K562 (cell line): ENCODE results near the gene NARF.
"Not testable (repeated sequence)": the region's sequence is repeated elsewhere in the genome, so short reads cannot be mapped to it uniquely, and the experiment has no call there.

Source experiments
- CHD1 ChIP-seq: fragments of 200-600 bp; sonication (generic); IDR thresholded peaks from one replicate; pipeline ENCODE4 v1.6.1; 2012; ENCODE audit warnings: mild to moderate bottlenecking, moderate library complexity, low read length, inconsistent platforms
- CREB1 ChIP-seq, 2 experiments: sonication (generic) in 1 of 2; formaldehyde crosslinking in 1 of 2; IDR thresholded peaks; 2 replicates each; pipeline versions ENCODE4 v1.6.1 to v1.8.0; 2012 to 2022; ENCODE audit warnings: inconsistent platforms in 1 of 2, mild to moderate bottlenecking in 1 of 2, missing genetic modification reagents in 1 of 2, moderate library complexity in 1 of 2
- GABPA ChIP-seq: fragments of 200-800 bp; sonication (Bioruptor generic); conservative IDR thresholded peaks from 2 replicates; pipeline ENCODE4 v1.6.1; 2016; ENCODE audit warnings: low read depth, missing genetic modification characterization, missing compliant biosample characterization
- JUND ChIP-seq, 2 experiments: IDR thresholded peaks; 2 replicates in 1 of 2; 3 replicates in 1 of 2; pipeline ENCODE4 v1.6.1; 2011; ENCODE audit warnings: borderline replicate concordance in 2 of 2, low read depth in 2 of 2, low read length in 2 of 2, improper control_type of control experiment in 1 of 2, missing biosample characterization in 1 of 2, missing genetic modification characterization in 1 of 2, missing genetic modification reagents in 1 of 2
- KLF16 ChIP-seq: IDR thresholded peaks from 2 replicates; pipeline ENCODE4 v1.6.1; 2016; ENCODE audit warnings: antibody characterized with exemption
- SP1 ChIP-seq: sonication (generic); formaldehyde crosslinking; IDR thresholded peaks from 2 replicates; pipeline ENCODE4 v1.8.1; 2022; ENCODE audit warnings: mild to moderate bottlenecking, missing genetic modification reagents
- TBL1XR1 ChIP-seq, 2 experiments: IDR thresholded peaks; 2 replicates each; pipeline ENCODE4 v1.6.1; 2012; ENCODE audit warnings: improper control_type of control experiment in 2 of 2, low read length in 2 of 2, mild to moderate bottlenecking in 1 of 2
- U2AF2 ChIP-seq: fragments of 200-400 bp; formaldehyde crosslinking; optimal IDR thresholded peaks from 2 replicates; pipeline ENCODE3; 2017; ENCODE audit warnings: low read depth, mild to moderate bottlenecking, low read length
- ZNF707 ChIP-seq: fragments of 250-450 bp; sonication (Bioruptor Pico); conservative IDR thresholded peaks from 2 replicates; pipeline ENCODE4 v1.8.0; 2022; ENCODE audit warnings: inconsistent platforms, mild to moderate bottlenecking, moderate library complexity
- TF ChIP-seq, protein P1 (sequence below), 3 experiments: IDR thresholded peaks in 2 of 3; conservative IDR thresholded peaks in 1 of 3; 2 replicates each; pipeline ENCODE4 v1.5.1; 2011 to 2012; ENCODE audit warnings: low read length in 3 of 3, mild to moderate bottlenecking in 3 of 3, control low read depth in 2 of 3, improper control_type of control experiment in 1 of 3, inconsistent platforms in 1 of 3, low read depth in 1 of 3, mixed read lengths in 1 of 3, moderate library complexity in 1 of 3; ENCODE audit not compliant: insufficient read depth in 2 of 3

DNA sequence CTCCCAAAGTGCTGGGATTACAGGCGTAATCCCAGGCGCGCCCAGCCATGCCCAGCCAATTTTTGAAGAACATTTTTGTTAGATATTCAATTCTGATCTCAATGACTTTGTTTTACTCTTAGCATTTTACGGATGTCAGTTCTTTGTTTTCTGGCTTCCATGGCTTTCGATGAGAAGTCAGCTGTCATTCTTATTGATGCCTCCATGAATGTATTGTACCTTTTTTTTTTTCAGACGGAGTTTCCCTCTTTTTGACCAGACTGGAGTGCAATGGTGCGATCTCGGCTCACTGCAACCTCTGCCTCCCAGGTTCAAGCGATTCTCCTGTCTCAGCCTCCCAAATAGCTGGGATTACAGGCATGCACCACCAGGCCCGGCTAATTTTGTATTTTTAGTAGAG lies 55.3 kb downstream of the NARF start:
- not testable (repeated sequence) for TF ChIP-seq CREB1 (IDR thresholded peaks at IDR 0.05); CREB1 (CRISPR knock-in tag; IDR thresholded peaks at IDR 0.05); JUND (IDR thresholded peaks at IDR 0.05; ENCODE audit: borderline replicate concordance, low read depth, low read length); JUND (tag; IDR thresholded peaks at IDR 0.05; ENCODE audit: borderline replicate concordance, low read depth, low read length); TBL1XR1 (IDR thresholded peaks at IDR 0.05; ENCODE audit: low read length in 2 of 2); U2AF2; GABPA; ZNF707 (CRISPR knock-in tag); CHD1; SP1 (CRISPR knock-in tag); KLF16
- TF ChIP-seq, protein P1, sequence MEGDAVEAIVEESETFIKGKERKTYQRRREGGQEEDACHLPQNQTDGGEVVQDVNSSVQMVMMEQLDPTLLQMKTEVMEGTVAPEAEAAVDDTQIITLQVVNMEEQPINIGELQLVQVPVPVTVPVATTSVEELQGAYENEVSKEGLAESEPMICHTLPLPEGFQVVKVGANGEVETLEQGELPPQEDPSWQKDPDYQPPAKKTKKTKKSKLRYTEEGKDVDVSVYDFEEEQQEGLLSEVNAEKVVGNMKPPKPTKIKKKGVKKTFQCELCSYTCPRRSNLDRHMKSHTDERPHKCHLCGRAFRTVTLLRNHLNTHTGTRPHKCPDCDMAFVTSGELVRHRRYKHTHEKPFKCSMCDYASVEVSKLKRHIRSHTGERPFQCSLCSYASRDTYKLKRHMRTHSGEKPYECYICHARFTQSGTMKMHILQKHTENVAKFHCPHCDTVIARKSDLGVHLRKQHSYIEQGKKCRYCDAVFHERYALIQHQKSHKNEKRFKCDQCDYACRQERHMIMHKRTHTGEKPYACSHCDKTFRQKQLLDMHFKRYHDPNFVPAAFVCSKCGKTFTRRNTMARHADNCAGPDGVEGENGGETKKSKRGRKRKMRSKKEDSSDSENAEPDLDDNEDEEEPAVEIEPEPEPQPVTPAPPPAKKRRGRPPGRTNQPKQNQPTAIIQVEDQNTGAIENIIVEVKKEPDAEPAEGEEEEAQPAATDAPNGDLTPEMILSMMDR (IDR thresholded peaks at IDR 0.05 in 2 of 3, conservative IDR thresholded peaks at IDR 0.05 in 1 of 3; ENCODE audit: insufficient read depth in 2 of 3, low read depth in 1 of 3, low read length in 3 of 3), result not testable (repeated sequence)
